NCI-H2171 treated with DMSO at 0.1 percent for 48 hours (cell line): Measurements from ENCODE around the gene SLC36A2.
"Not testable (repeated sequence)": the region's sequence is repeated elsewhere in the genome, so short reads cannot be mapped to it uniquely, and the experiment has no call there.

ENCODE experiments used
- DNase-seq: peaks from one replicate; lab custom pipeline; 2025; lab: John Stamatoyannopoulos, UW

Gene SLC36A2

GRCh38 chr5:151326266-151326665 is 21.1 kb downstream of the SLC36A2 start:
- no peak for DNase-seq

GRCh38 chr5:151320481-151320880 is 26.9 kb downstream of the SLC36A2 start:
- DNase-seq = no peak

GRCh38 chr5:151318850-151319732 is 28.3 kb downstream of the SLC36A2 start:
- DNase-seq = no peak

GRCh38 chr5:151317871-151318270 is 29.5 kb downstream of the SLC36A2 start:
- DNase-seq = no peak

GRCh38 chr5:151315998-151316597 is 31.3 kb downstream of the SLC36A2 start:
- DNase-seq = peak; percentile 1

- no peak for DNase-seq
Measured at GRCh38 chr5:151313357-151313756, 34.0 kb downstream of the SLC36A2 start.

- no peak for DNase-seq
Measured at GRCh38 chr5:151312756-151313324, 34.5 kb downstream of the SLC36A2 start.

- DNase-seq = no peak
Measured at GRCh38 chr5:151310932-151311331, 36.4 kb downstream of the SLC36A2 start.

GRCh38 chr5:151309821-151310220 is 37.5 kb downstream of the SLC36A2 start:
- DNase-seq = not testable (repeated sequence)

- not testable (repeated sequence) for DNase-seq
Measured at GRCh38 chr5:151309266-151309665, 38.1 kb downstream of the SLC36A2 start.

- DNase-seq = no peak
Measured at GRCh38 chr5:151303666-151304065, 43.7 kb downstream of the SLC36A2 start, which contains the start of gene SLC36A3. Gene SLC36A3 (minus strand): TSS chr5:151303766. CDS start chr5:151303354, 412 bp downstream.

- no peak for DNase-seq
Measured at GRCh38 chr5:151298063-151298855, 49.1 kb downstream of the SLC36A2 start.

- DNase-seq = no peak
Measured at GRCh38 chr5:151296974-151297373, 50.4 kb downstream of the SLC36A2 start.

- no peak for DNase-seq
Measured at GRCh38 chr5:151296478-151296830, 50.9 kb downstream of the SLC36A2 start.

GRCh38 chr5:151295791-151296477 is 51.4 kb downstream of the SLC36A2 start:
- no peak for DNase-seq

GRCh38 chr5:151295138-151295537 is 52.2 kb downstream of the SLC36A2 start:
- no peak for DNase-seq

GRCh38 chr5:151293624-151294023 is 53.7 kb downstream of the SLC36A2 start:
- no peak for DNase-seq

GRCh38 chr5:151288180-151288579 is 59.2 kb downstream of the SLC36A2 start:
- DNase-seq = peak; percentile 12

GRCh38 chr5:151286246-151286645 is 61.1 kb downstream of the SLC36A2 start:
- DNase-seq = no peak

- DNase-seq = no peak
Measured at GRCh38 chr5:151285683-151286082, 61.7 kb downstream of the SLC36A2 start.

GRCh38 chr5:151284392-151284967 is 62.9 kb downstream of the SLC36A2 start:
- no peak for DNase-seq
